K562 treated with DMSO at 1 percent for 4 hours (cell line): ENCODE results near the gene TENM4. TPM values are rescaled to one million over a fixed set of nuclear protein-coding genes. Genes with fewer than 3 reads are reported as not detected.

ENCODE experiments used
- total RNA-seq: library from RNA; unstranded; fragments of 300-600 nt; gene quantifications from 2 replicates; pipeline ENCODE4 v1.2.3, GENCODE V29; 2022; ENCODE audit not compliant: insufficient read depth

The TENM4 gene
- total RNA-seq, result 0.40 TPM in 1 of 2 replicates, not detected in the other

DNA sequence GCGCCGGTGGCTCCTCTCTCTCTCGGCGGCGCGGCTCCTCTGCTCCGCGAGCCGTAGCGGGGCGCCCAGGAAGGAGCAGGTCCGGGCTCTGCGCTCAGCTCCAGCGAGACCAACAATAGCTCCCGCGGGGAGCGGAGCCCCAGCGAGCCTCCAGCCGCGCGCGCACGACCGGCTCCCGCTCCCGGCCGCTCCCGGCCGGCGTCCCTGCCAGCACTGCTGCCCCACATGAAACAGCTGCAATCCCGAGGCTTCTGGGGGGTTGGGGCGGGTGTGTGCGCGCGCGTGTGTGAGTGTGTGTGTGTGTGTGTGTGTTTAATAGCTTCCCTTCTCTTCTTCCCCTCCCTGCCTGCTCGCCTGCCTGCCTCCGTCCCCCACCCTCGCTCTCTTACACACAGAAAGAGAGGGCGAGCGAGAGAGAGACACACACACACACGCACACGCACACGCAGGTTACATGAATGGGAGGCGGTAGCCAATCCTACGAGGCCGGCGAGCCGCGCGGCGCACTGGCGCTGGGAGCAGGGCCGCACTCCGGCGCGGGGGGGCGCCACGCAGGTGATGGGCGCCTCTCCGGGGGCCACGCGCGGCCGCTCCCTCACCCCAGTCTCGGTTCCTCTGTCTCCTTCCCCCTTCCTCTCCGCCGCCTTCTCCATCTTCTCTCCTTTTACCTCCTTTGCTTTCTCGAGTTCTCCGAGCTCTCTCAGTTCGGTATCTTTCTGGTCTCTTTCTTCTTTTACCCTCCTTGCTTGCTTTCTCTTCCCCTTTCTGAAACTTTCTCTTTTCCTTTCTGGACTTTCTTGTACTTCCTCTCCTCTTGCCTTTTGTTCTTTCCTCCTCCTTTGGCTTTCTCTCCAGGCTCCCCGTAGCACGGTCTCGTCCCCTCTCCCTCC lies at the start of gene TENM4:
TSS of gene TENM4 (minus strand) at position 460 of the 890 bp plus-strand sequence. CDS start 371,086 bp downstream, outside the sequence.

